UCSD-AML1 (cell line): ENCODE measurements around the gene TM7SF2.
"Not testable (repeated sequence)": the region's sequence is repeated elsewhere in the genome, so short reads cannot be mapped to it uniquely, and the experiment has no call there.

Source experiments
- DNase-seq: peaks from one replicate; lab custom pipeline; 2025; ENCODE audit not compliant: unreplicated experiment; lab: John Stamatoyannopoulos, UW

TM7SF2 gene

GRCh38 chr11:65128182-65129145, 16.8 kb downstream of the TM7SF2 start:
- no peak for DNase-seq

GRCh38 chr11:65129649-65130441, 18.2 kb downstream of the TM7SF2 start:
- no peak for DNase-seq

- no peak for DNase-seq
Observed at GRCh38 chr11:65130631-65131416, 19.2 kb downstream of the TM7SF2 start.

GRCh38 chr11:65131417-65131776, 19.7 kb downstream of the TM7SF2 start:
- DNase-seq: no peak

- DNase-seq: no peak
Observed at GRCh38 chr11:65131895-65132237, 20.2 kb downstream of the TM7SF2 start.

- DNase-seq: no peak
Observed at GRCh38 chr11:65132238-65132987, 20.7 kb downstream of the TM7SF2 start.

GRCh38 chr11:65132988-65133700, 21.5 kb downstream of the TM7SF2 start:
- DNase-seq: no peak

- no peak for DNase-seq
Observed at GRCh38 chr11:65133724-65134123, 22.1 kb downstream of the TM7SF2 start.

- peak; percentile 89 for DNase-seq
Observed at GRCh38 chr11:65134240-65134951, 22.7 kb downstream of the TM7SF2 start, which contains the start of gene SYVN1. Gene SYVN1, minus strand, starts transcription at chr11:65134519. Its CDS starts 918 bp downstream, at chr11:65133601.

GRCh38 chr11:65134952-65135632, 23.4 kb downstream of the TM7SF2 start:
- peak; percentile 85 for DNase-seq

- no peak for DNase-seq
Observed at GRCh38 chr11:65135633-65136145, 24.0 kb downstream of the TM7SF2 start.

GRCh38 chr11:65136515-65137096, 24.9 kb downstream of the TM7SF2 start:
- no peak for DNase-seq

GRCh38 chr11:65141896-65142494, 30.3 kb downstream of the TM7SF2 start:
- DNase-seq: no peak

GRCh38 chr11:65147352-65148075, 35.8 kb downstream of the TM7SF2 start:
- no peak for DNase-seq

- DNase-seq: no peak
Observed at GRCh38 chr11:65148657-65149056, 37.0 kb downstream of the TM7SF2 start.

GRCh38 chr11:65150131-65150508, 38.4 kb downstream of the TM7SF2 start:
- not testable (repeated sequence) for DNase-seq
